ENCODE results near the gene CRCP. TPM values are rescaled to one million over a fixed set of nuclear protein-coding genes. Genes with fewer than 3 reads are reported as not detected.

CRCP gene
- total and polyA plus RNA-seq, 2 of the 13 experiments (the other 11 are each of a cell fraction or from before 2014, with no cell fraction given): 22.7 to 31.0 TPM

- TF ChIP-seq HMGXB3 (CRISPR knock-in tag; IDR thresholded peaks at IDR 0.05; ENCODE audit: borderline replicate concordance) (no peak), ZNF331 (CRISPR knock-in tag; IDR thresholded peaks at IDR 0.05) (0 out of 2 replicates have a peak, but pooled peaks have one; percentile 12), STAG1 (CRISPR knock-in tag; IDR thresholded peaks at IDR 0.05) (0 out of 2 replicates have a peak, but pooled peaks have one; percentile 20), YEATS2 (CRISPR knock-in tag; IDR thresholded peaks at IDR 0.05; ENCODE audit: borderline replicate concordance) (no peak), SNAPC5 (CRISPR knock-in tag; IDR thresholded peaks at IDR 0.05; ENCODE audit: borderline replicate concordance) (no peak), HOXA9 (CRISPR knock-in tag; IDR thresholded peaks at IDR 0.05; ENCODE audit: borderline replicate concordance) (no peak), TFDP1 (CRISPR knock-in tag; IDR thresholded peaks at IDR 0.05; ENCODE audit: borderline replicate concordance) (peak; percentile 29; the same call in 1 of the 2 replicates), ZNF891 (CRISPR knock-in tag; IDR thresholded peaks at IDR 0.05) (no peak), CCDC6 (CRISPR knock-in tag; IDR thresholded peaks at IDR 0.05) (no peak), JUN (CRISPR knock-in tag; IDR thresholded peaks at IDR 0.05) (0 out of 2 replicates have a peak, but pooled peaks have one; percentile 34), ADNP (CRISPR knock-in tag; IDR thresholded peaks at IDR 0.05) (no peak), SAP130 (CRISPR knock-in tag; IDR thresholded peaks at IDR 0.05; ENCODE audit: low read depth) (peak; percentile 69), HMGXB4 (CRISPR knock-in tag; IDR thresholded peaks at IDR 0.05; ENCODE audit: borderline replicate concordance in 1 of 2, low read depth in 1 of 2) (0 out of 4 replicates have a peak, but pooled peaks of 1 of the 2 experiments have one; percentile 7), RBAK (CRISPR knock-in tag; IDR thresholded peaks at IDR 0.05) (peak; percentile 99)
- TF ChIP-seq, protein P1, sequence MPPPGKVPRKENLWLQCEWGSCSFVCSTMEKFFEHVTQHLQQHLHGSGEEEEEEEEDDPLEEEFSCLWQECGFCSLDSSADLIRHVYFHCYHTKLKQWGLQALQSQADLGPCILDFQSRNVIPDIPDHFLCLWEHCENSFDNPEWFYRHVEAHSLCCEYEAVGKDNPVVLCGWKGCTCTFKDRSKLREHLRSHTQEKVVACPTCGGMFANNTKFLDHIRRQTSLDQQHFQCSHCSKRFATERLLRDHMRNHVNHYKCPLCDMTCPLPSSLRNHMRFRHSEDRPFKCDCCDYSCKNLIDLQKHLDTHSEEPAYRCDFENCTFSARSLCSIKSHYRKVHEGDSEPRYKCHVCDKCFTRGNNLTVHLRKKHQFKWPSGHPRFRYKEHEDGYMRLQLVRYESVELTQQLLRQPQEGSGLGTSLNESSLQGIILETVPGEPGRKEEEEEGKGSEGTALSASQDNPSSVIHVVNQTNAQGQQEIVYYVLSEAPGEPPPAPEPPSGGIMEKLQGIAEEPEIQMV (CRISPR knock-in tag; IDR thresholded peaks at IDR 0.05; ENCODE audit: low read depth): no peak
- TF ChIP-seq, protein P2, sequence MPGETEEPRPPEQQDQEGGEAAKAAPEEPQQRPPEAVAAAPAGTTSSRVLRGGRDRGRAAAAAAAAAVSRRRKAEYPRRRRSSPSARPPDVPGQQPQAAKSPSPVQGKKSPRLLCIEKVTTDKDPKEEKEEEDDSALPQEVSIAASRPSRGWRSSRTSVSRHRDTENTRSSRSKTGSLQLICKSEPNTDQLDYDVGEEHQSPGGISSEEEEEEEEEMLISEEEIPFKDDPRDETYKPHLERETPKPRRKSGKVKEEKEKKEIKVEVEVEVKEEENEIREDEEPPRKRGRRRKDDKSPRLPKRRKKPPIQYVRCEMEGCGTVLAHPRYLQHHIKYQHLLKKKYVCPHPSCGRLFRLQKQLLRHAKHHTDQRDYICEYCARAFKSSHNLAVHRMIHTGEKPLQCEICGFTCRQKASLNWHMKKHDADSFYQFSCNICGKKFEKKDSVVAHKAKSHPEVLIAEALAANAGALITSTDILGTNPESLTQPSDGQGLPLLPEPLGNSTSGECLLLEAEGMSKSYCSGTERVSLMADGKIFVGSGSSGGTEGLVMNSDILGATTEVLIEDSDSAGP (CRISPR knock-in tag; IDR thresholded peaks at IDR 0.05; ENCODE audit: borderline replicate concordance): peak; percentile 25; the same call in 1 of the 2 replicates
Observed at GRCh38 chr7:66170309-66171231, 55.9 kb downstream of the CRCP start (continued).

Data from HepG2 (cell line).